GM18858 (cell line): ENCODE data around the gene MFRP.

ENCODE experiments used
- ATAC-seq: cut with Tn5 transposase; IDR thresholded peaks from one replicate; pipeline ENCODE4 v1.9.1; 2021; ENCODE audit not compliant: unreplicated experiment

The MFRP gene

DNA sequence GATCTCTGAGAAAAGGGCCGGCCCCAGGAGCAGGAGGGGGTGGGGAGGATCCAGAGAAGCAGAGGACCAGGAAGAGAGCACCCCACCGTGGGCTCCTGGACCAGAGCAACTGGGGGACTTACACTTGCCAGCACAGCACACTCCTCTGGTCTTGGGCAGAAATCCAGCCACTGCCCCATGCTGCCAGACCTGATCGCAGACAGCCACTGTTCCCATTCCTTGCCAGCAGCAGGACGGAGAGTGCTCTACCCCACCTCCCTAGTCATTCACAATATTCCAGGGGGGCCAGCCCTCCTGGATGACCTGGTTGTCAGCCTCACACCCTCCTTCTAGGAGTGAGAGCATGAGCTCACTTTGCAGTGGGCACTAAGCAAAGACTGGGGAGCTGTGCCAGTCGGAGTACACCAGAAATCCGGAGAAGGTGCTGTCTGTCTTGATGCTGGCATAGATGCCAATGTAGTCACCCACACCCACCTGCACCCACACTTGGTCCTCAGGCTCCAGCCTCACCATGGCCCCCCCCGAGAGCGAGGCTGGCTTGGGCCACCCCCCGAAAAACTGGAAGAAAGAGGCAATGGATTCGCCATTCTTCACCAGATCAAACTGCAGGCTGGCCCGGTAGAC, 7.4 kb downstream of the MFRP start:
- no peak for ATAC-seq

DNA sequence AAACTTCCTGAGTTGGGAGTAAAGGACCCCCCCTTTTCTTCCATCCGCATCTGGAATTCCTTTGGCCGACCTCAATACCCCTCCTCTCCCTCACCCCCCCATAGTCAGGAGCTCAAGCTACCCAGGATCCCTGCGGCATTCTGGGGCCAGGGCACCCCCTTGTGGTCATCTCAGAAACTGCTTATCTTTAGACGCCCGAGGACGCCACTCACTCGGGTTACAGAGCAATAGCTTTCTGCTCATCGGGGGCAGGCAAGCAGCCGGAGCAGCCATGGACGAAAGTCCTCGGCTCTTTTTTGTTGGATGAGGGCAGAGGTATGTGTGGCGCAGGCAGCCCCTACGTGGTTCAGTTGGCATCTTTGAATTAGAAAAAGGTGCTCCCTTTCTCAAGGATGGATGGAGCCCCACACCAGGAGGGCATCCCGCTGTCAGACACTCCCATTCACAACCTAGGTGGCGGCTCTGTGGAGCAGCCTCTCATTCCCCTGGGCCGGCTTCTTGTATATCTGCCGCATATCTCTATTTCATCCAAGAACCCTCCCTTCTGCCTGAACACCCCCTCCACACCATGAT, 8.1 kb downstream of the MFRP start:
- ATAC-seq: no peak

DNA sequence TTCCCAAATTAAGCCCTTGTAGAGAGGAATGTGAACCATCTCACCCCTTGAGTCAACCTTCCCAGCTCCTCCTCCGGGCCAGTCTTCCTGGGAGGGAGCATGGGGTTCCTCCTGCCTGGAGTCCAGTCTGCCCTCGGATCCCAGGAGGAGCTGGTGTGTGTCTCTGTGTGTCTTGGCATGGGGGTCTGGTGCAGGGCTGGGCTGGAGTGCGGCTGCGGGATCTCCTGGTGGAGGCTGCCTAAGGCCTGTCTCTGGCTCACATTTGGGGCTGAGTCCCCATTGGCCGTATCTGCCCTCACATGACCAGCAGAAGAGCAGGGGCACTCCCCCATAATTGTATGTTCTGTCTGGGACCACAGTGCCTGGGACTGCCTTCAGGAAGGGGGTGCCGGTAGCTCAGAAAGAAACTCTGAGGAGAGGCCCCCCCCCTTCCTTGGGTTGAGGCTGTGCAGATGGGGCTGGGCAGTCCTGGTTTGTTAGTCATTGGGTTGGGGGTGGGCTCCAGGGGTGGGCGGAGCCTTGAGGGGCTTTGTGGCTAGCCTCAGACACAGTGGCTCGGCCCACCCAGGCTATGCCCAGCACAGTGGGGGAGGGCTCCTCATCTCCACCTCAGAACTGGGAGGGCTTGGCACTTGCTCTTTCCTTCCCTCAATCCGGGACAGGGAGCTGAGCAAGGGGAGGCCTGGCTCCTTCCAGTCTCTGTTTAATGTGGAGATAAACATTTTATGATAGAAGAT, 8.8 kb downstream of the MFRP start:
- ATAC-seq: no peak

DNA sequence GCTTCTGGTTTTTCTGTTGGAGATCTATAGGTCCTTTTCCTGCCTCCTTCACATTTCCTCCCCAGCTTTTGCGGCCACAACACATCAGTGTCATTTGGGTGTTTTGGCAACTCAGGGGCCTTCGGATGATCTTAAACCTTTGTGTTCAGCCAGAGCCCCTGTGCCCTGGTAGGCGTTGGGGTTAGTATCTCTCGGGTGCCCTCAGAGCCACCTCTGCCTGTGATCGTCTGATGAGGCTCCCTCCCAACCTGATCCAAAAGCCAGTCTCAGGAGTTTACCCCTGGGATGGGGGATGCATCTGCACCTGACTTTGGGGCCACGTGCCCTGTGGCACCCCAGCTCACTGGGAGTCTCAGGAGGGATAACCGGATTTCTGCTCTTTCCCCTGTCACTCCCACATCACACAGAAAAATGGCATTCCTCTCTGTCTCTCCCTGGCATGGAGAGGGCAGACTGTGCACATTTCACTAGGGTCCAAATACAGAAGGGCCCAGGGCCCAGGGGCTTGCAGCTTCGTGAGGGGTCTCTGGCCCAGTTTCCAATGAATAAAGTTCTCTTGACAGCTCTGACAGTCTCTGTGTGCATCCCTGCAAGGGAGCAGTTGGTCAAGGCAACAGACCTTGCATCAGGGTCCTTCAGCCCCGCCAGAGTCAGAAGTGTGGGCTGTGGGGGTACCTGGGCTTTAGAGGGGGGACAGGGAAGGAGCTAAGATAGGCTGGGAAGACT, 9.6 kb downstream of the MFRP start:
- ATAC-seq: no peak

DNA sequence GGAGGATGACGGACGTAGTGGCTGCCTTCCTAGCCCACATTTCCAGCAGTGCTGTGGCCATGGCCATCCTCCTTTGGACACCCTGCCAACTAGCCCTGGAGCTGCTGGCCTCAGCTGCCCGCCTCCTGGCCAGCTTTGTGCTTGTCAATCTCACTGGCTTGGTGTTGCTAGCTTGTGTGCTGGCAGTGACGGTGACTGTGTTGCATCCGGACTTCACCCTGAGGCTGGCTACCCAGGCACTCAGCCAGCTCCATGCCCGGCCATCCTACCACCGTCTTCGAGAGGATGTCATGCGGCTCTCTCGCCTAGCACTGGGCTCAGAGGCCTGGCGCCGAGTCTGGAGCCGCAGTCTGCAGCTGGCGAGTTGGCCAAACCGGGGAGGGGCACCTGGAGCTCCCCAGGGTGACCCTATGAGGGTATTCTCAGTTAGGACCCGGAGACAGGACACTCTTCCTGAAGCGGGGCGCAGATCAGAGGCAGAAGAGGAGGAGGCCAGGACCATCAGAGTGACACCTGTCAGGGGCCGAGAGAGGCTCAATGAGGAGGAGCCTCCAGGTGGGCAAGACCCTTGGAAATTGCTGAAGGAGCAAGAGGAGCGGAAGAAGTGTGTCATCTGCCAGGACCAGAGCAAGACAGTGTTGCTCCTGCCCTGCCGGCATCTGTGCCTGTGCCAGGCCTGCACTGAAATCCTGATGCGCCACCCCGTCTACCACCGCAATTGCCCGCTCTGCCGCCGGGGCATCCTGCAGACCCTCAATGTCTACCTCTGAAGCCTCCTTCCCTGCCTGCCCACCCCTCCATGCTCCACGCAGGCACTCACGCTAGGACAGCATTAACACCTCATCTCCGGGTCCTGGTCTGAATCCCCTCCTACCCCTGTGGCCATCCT, 10.6 kb downstream of the MFRP start:
- no peak for ATAC-seq

DNA sequence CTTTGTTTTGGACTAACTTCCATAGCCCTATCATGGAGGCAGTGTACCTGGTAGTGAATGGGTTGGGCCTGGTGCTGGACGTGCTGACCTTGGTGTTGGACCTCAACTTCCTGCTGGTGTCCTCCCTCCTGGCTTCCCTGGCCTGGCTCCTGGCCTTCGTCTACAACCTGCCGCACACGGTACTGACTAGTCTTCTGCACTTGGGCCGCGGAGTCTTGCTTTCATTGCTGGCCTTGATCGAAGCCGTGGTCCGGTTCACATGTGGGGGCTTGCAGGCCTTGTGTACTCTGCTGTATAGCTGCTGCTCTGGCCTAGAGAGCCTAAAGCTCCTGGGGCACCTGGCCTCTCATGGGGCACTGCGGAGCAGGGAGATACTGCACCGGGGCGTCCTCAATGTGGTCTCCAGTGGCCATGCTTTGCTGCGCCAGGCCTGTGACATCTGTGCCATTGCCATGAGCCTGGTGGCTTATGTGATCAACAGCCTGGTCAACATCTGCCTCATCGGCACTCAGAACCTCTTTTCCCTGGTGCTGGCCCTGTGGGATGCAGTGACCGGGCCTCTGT, 11.3 kb downstream of the MFRP start:
- no peak for ATAC-seq

DNA sequence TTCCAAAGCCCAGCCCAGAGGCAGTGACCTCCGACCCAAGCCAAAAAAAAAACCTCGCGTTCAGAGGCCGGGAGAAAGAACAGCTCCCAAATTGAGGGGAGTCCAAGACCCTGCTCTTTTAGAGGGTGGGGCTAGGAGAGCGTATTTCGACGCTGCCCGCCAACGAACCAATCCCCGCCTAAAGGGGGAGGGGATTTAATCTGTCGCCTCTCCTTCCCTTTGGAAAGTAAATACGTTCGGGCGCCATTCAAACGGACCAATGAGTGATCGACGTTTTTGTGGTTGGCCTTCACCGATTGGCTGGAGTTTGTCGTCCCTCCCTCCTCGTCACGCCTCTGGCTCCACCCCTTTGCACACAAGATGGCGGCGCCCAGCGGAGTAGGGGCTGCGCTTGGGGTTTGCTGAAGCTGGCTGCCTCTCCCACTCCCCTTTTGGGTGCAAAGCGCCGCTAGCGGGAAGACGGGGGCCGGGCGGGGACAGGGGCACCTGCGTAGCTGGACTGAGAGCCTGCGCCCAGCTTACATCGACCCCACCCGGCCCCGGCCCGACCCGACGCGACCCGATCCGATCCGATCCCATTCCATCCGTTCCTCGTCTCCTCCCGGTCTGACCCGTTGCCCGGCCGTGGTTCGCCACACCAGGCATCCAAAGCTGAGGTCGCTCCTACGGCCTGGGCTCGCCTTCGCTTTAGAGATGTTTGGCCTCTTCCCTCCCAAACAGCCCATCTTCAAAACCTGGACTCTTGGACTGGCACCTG, 12.2 kb downstream of the MFRP start, which contains the start of gene RNF26:
RNF26 (plus strand) TSS at position 354 of the 757 bp plus-strand sequence. CDS start 596 bp downstream, outside the sequence.
- ATAC-seq: peak; percentile 80

DNA sequence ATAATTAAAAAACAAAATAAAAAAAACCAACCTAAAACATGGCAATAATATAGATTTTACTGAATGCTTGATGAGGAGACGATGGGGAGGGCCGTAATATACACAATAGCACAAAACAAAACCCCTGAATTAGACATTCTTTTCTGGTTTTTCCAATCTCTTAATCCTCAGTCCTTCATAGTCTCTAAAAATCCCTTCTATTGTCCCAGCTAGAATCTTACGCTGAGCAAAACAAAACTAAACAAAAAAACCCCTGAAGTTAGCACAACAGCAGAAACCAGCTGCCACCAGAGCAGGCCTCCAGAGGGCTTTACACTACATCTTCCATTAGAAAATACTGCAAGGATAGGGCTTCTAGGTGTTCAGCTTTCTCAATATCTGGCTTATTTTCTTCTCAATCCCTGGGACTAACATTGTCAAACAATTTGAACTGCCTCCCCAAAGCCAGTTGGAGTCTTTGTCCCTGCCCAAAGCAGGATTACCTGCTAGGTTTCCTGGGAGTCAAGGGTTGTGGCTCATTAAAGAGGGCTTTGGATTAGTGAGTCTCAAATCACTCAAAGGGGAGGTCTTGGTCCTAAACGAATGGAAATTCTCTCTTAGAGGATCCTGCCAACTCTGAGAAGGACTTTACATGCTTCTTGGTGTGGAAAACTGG, 14.3 kb downstream of the MFRP start:
- no peak for ATAC-seq

DNA sequence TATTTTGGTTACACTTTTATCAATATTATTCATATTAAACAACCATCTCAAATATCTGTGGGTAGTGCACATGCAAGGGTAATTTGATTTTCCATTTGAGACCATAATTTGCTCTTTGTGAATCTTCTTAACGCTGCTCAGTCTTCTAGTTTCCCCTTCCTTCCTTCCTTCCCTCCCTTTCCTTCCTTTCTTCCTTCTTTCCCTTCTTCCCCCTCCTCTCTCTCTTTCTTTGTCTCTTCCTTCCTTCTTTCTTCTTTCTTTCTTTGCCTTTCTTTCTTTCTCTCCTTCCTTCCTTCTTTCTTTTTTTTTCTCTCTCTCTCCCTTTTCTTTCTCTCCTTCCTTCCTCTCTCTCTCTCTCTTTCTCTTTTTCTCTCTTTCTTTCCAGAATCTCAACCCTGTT, 16.3 kb downstream of the MFRP start:
- ATAC-seq: no peak

DNA sequence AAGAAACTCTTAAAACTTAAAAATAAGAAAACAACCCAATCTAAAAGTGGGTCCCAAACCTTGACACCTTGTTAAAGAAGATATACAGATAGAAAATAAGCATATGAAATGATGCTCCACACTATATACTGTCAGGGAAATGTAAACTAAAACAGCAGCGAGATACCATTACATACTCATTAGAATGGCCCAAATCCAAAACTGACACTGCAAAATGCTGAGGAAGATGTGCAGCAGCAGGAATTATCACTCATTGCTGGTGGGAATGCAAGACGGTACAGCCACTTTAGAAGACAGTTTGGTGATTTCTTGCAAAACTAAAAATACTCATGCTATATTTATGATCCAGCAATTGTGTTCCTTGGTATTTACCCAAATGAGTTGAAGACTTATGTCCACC, 17.2 kb downstream of the MFRP start:
- no peak for ATAC-seq

DNA sequence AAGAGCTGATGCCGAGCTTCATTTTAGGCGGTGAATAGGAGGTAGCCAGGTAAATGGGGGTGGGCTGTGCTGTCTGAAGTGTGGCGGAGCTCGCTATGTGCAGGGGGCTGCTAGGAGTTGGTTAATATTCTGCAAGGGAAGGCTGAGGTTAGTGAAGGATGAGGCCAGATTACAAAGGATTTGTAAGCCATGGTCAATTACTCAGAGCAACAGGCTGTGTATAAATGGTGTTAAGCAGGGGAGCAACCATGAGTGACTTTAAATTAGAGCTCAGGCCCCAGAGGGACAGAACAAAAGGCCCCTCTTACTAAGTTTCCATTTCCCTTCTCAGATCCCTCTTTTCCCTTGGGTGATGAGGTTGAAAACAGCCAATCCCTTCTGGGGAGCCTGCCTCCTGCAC, 22.3 kb downstream of the MFRP start:
- ATAC-seq: no peak

DNA sequence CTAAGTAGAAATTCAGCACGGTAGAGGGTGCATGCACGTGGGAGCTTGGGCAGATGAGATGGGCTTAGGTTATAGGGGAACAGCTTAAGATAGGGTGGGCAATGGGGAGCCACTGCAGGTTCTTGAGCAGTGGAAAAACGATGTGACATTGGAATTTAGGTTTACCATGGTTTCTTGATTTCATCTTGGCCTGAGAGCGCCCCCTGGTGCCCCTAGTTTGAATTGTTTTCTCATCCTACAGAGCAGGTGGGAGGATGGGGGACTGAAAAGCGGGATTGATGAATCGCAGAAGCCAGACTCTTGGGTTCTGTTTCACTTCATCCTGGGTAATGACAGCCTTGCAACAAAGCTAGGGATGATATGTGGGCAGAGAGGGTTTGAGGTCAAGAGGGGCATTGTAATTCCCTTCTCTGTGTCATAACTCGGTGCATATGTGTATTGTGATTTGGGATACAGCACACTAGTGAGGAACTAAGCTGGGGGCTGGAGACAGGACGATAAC, 22.9 kb downstream of the MFRP start:
- ATAC-seq: no peak

DNA sequence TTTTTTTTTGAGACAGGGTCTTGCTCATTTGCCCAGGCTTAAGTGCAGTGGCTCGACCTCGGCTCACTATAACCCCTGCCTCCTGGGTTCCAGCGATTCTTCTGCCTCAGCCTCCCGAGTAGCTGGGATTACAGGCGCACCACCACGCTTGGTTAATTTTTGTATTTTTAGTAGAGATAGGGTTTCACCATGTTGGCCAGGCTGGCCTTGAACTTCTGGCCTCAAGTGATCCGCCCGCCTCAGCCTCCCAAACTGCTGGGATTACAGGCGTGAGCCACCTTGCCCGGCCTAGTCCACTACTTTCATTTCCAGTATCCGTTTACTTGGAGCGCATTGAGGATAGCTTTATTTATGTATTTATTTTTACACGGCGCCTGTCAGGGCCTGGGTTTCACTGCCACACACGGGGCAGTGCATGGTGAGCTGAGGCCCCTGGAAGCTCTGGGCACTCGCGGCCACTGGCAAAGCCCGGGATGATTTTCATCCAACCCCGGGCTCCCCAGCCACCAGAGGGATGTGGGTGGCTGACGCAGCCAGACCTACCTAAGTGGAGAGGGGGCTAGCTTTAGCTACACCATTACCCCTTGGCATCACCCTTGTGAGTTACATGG, 23.5 kb downstream of the MFRP start:
- ATAC-seq: no peak

DNA sequence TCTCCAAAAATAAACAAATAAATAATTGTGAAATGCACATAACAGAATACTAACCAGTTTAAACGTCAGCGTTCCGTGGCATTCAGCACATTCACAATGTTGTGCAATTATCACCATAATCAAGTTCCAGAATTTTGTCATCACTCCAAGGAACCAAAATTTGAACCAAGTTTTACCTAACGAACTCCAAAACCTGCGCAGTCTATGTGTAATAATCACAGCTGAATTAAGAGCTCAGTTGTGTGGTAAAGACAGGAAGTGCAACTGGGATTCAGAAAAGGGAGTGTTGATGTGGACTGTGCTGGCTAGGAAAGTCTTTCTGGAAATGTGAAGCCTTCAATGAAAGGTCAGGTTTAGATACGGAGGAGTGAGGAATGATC, 24.2 kb downstream of the MFRP start:
- ATAC-seq: no peak

DNA sequence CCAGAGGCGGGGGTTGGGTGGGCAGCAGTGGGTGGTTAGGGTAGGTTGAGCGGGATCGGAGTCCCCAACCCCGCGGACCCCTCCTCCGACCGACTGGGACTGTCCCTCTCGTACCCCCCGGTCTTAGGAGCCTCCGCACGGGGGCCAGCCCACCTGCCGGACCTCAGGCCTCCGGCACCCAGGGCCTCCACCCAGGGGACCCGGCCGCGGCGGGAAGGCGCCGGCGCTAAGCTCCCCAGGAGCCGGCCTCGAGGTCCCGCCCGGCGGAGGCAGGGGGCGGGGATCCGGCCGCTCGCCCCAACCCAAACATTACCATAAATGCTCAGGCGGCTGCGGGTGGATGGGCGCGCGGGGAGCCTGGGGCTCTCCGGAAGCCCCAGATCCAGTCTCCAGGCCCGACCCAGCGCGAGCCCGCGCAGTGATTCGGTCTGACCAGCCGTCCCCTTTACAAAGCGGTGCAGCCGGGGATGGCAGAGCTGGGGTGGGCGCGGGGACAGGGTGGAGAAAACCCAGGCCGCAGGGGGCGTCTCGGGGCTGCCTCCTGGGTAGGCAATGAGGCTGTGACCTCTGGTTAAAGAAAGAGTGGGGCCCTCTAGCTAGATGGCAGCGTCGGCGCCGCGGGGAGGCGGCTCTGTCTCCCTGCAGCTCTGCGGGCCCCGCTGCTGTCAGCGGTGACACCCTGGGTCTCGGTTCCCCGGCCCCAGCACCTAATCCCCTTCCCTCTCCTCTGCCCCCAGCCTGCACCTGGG, 25.6 kb downstream of the MFRP start:
- no peak for ATAC-seq

DNA sequence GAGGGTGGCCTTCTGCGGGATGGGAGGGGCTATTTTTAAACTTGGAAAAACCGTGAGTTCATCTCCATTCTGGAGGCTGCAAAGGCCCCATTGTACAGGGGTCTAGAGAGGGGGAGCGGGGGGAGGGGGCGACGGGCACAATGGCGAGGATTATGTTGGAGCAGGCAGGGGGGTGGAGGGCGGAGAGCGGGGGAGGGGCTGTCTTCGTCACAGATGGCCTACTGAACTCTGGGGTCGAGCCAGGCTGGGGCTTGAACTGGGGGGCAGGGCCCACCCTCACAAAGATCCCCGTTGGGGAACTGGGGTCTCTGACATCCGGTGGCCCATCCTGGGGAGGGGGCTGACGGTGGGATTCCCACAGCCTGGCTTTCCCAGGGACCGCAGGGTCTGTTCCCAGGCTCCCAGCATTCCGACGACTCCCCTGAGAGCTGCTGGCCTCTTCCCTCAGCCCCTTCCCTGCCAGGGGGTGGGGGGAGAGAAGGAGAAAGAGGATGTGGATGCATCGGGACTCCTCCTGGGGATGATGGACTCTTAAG, 26.2 kb downstream of the MFRP start:
- no peak for ATAC-seq

DNA sequence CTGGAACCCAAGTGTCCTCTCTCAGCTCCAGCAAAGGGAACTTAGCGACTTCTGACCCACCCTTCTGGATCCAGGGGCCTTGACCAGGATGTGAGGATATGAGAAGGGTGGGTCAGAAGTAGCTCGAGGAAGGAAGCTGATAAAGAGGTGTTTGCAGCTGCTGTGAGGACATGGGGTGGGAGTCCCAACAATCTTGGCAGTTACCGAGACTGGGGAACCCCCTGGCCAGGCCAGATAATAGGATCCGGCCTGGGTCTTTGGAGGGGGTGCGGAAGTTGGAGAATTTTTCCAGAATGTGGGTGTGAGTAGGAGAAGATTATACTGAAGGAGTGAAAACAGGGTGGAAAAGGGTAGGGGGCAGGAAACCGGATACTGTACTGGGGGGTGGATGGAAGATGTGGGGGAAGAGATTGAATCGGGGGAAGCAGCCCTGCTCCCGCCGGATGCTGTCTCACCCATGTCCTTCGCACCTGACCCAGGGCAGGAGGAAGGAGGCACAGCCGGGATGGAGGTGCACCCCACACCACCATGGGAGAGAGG, 26.7 kb downstream of the MFRP start:
- ATAC-seq: no peak
